HG02610 (cell line): ENCODE data around the gene SLC19A1.

Experiments used
- ATAC-seq: cut with Tn5 transposase; IDR thresholded peaks from one replicate; pipeline ENCODE4 v1.9.1; 2021; ENCODE audit warnings: mild to moderate bottlenecking, moderate library complexity; ENCODE audit not compliant: unreplicated experiment

Gene SLC19A1

GRCh38 chr21:45542242-45542666 lies at the start of gene SLC19A1:
Gene SLC19A1 (minus strand): TSS chr21:45542440. CDS start chr21:45537959, 4,481 bp downstream.
- ATAC-seq = peak; percentile 44

DNA sequence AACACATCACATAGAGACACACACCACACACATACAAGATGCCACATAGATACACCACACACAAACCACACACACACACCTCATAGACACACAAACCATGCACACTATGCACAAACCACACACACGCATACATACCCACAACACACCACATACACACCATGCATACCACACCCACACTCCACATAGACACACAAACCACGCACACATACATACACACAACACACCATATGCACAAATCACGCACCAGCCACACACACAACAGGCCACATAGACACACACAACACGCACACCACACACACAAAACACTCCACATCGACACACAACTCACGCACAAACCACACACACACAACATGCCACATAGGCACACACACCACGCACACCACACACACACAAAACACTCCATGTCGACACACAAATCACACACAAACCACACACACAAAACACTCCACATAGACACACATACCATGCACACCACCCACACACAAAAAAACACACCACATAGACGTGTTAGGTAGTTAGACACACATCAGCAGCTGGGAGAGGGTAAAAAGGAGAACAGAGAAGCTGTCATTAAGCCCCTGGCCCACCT lies 49.5 kb upstream of the SLC19A1 start:
- ATAC-seq = no peak

DNA sequence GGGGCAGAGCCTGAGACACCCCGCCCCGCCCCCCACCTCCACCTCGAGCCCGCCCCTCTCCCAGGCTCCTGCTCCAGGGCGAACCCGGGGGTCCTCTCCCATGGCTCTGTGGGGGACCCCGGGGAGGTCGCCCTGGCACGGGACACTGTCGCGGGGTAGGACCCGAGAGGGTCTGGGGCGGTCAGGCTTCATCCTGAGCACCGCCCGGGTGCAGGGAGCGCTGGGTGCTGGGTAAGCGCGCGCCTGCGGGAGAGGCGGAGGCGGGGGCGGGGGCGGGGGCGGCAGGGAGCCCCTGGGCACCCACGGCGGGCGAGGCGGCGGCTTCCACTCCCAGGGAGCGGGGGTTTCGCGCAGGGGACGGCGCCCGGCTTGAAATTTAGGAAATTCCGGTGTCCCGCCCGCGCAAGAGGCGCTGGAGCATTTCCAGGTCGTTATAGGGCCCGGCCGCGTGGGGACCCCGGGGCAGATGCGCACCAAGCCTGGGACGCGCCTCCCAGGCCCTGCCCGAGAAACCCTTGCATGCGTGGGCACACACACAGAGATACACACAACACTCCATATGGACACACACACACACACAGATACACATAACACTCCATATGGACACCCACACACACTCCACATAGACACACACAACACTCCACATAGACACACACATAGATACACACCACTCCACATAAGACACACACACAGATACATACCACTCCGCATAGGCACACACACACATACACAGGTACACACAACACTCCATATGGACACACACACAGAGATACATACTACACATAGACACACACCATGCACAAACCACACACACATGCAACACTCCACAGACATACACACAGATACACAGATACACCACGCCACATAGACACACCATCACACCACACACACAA lies 48.7 kb upstream of the SLC19A1 start:
- ATAC-seq = no peak

GRCh38 chr21:45590246-45590725 lies 48.0 kb upstream of the SLC19A1 start:
- no peak for ATAC-seq

- no peak for ATAC-seq
These were observed 47.5 kb upstream of the SLC19A1 start for GRCh38 chr21:45589686-45590245.

DNA sequence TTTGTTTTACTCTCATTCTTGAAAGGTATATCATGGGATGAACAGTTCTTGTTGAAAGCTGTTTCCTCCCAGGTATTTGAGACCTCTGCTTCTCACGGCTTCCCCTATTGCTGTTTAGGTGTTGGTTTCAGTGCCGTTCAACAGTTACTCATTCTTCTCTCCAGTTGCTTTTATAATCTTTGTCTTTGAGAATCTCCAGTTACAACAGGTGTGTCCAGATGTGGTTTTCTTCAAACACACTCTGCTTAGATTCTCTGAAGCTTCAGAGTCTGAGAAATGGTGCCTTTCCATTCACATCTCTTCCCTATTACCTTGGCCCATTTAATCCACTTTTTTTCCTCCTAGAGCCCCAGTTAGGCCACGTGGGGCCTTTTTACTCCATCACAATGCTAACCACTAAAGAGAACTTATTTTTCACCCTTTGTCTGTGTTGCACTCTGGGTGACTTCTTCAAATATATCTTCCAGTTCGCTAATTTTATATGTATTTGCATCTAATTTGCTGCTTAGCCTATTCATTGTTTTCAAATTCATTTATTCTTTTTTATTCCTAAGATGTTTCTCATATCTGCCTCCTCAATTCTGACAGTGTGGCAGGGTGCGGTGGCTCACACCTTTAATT lies 46.7 kb upstream of the SLC19A1 start:
- no peak for ATAC-seq

GRCh38 chr21:45588086-45588825 lies 46.0 kb upstream of the SLC19A1 start:
- ATAC-seq = no peak

GRCh38 chr21:45586289-45586858 lies 44.1 kb upstream of the SLC19A1 start:
- no peak for ATAC-seq

GRCh38 chr21:45584786-45585185 lies 42.5 kb upstream of the SLC19A1 start:
- ATAC-seq = no peak

DNA sequence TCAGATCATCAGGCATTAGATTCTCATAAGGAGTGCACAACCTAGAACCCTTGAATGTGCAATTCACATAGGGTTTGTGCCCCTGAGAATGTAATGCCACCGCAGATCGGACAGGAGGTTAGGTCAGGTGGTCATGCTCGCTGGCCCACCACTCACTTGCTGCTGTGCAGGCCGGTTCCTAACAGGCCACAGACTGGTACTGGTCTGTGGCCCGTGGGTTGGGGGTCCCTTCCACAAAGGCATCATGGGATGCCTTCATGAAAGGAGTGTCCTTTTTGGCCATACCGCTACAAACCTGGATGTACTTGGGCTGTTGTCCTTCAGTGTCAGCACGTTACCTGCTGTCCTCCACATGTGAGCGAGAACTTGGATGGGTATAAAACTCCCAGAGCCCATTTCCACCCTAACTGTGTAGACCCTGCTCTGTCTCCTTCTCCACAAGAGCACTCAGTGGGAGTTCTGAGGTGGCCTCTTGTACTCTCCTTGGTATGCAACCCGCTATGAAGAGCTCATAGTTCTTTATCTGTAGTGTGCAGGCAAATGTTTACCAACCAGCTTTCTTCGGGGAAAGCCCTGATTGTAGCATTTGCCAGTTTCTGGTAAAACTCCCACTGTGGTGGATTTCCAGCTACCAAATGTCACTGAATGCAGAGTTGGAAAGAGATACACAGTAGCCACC lies 41.7 kb upstream of the SLC19A1 start:
- no peak for ATAC-seq

- no peak for ATAC-seq
These were observed 39.9 kb upstream of the SLC19A1 start for GRCh38 chr21:45582128-45582527.

GRCh38 chr21:45581322-45581712 lies 39.1 kb upstream of the SLC19A1 start:
- no peak for ATAC-seq

DNA sequence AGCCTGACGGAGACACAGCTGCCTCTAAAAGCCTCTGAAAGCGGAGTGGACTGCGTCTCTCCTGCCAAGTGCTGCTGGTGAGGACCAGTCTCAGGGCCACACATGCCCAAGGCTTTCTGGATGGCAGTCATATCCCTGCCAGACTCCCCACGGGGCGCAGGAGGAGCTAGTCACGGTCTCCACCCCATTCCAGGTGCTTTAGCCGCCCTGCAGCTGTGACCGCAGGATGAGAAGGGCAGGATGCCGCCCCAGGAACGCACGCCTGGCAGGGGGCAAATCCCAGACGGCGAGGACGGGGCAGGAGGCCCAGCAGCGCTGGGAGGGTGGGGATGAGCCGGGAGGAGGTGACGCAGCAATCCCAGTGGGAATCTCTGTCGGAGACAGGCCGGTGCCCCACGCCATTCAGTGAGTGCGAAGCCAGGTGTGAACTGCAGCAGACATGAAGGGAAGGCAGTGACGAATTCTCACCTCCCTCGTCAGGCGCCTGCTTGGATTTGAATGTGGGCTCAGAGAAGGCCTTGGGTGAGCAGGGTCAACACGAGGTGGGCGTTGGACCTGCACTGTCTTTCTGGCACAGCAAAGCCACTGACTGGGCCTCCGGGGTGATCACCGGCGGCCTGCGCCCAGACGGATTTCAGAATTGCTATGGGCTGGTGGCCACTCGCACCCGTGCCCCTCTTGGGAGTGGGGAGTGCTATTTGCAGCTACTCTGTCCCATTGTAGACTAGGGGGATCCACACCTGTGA lies 38.5 kb upstream of the SLC19A1 start:
- no peak for ATAC-seq

DNA sequence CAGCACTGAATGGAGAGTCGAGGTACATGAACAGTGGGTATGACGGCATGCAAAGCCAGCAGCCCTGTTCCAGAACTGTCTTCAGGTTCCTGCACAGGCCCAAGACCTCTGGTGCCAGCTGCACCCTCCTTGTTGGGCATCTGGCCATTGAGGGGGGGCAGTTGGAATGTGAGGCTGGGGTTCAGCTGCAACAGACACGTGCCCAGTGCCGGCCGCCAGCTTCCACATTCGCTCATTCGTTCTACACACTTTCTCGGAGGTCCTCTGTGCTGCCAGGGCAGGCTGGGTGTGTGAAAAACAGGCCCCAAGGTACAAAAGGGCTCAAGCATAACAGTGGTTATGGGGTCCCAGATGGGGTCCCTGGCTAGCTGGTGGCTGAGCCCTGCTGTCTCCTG lies 37.9 kb upstream of the SLC19A1 start:
- ATAC-seq = no peak

DNA sequence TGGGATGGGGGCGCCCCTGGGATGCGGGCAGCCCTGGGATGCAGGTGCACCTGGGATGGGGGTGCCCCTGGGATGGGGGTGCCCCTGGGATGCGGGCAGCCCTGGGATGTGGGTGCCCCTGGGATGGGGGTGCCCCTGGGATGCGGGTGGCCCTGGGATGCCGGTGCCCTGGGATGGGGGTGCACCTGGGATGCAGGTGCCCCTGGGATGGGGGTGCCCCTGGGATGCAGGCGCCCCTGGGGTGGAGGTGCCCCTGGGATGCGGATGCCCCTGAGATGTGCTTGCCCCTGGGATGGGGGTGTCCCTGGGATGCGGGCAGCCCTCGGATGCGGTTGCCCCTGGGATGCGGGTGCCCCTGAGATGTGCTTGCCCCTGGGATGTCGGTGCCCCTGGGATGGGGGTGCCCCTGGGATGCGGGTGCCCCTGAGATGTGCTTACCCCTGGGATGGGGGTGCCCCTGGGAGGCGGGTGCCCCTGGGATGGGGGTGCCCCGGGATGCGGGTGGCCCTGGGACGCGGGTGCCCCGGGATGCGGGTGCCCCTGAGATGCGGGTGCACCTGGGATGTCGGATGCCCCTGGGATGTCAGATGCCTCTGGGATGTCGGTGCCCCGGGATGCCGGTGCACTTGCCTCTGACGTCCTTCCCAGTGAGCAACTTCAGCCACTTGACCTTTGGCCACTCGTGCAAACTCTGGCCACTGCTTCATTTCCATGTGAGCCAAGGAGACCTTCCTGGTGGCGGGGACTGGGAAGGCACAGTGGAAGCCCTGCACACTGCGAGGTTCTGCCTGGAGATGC lies 37.3 kb upstream of the SLC19A1 start:
- ATAC-seq = no peak

GRCh38 chr21:45578811-45579381 lies 36.7 kb upstream of the SLC19A1 start:
- ATAC-seq = no peak

GRCh38 chr21:45578176-45578801 lies 36.0 kb upstream of the SLC19A1 start:
- no peak for ATAC-seq

DNA sequence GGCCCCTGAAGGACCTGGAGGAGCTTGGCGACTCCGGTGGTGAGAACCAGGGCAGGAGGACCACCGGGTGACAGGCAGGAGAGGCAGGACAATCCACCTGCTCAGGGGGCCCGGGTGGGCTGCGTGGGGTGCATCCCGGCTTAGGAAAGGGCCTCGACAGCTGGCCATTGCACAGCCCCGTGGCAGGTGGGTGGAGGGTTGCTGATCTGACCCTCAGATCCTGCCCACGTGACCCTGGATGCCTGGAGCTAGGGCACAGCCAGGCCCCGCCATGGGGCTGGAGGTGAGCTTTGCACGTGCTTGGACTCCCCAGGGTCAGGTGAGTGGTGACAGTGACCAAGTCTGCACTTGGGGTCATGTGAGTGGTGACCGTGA lies 35.5 kb upstream of the SLC19A1 start:
- no peak for ATAC-seq
